Activated CD4-positive, alpha-beta T cell treated with anti-CD3 and anti-CD28 coated beads for 24 hours (primary cell): Measurements from ENCODE around the gene STC2.

Source experiments
- DNase-seq, 2 donors: peaks; one replicate each; pipeline ENCODE4 v3.0.0-alpha.2; 2020; ENCODE audit warnings: low read depth in 2 of 2

The STC2 gene

DNA sequence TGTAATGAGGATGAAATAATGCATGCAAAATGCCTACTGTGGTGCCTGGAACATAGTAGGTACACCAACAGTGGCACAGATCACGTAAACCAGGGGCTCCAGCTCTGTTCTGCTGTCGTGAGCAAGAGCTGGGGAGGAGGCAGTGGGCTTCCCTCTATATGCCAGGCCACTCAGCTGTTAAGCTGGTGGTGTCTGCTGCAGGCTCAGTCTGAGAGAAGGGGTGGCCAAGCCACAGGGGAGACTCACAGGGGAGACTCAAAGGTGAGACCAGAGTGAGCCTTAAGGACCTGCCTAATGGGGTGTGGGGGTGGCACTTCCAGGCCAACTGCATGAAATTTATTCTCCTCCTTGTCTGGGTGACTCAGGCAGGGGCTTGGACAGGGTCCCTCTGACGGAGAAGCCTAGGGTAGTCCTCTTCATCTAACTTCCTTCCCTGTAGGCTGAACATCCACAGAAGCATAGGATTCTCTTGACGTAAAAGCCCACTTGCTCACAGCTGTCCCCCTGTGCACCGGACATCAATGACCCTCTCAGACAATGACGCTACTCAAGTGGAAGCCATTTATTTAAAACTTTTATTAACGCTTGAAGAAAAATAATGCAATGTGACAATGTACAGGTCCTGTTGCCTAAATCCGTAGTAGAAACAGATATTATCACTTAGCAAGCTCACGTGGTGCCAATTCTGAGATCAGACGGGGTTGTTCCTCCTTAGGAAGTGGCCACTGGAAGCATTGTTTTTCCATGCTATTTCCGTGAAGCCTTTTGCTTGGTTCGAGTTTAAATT is 13.9 kb downstream of the STC2 start:
- DNase-seq: no peak

DNA sequence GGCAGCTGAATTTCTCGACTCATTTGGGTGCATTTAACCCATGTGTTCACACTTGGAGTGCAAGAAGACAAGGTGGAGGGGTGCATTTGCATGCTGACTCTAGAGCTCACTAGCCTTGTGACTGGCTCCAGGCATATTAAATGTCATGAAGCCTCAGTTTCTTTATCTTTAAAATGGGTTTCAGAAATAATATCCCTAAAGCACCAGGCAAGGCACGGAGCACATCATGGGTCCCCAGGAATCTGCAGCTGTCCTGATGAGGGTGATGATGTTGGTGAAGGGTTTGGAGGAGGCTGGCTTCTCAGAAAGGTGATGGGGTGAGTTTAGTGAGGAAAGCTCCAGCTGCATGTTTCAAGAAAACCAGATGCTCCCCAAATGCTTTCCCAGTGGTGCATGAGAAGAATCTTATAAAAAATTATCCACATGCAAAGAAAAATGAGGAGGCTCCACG is 14.8 kb downstream of the STC2 start:
- no peak for DNase-seq

DNA sequence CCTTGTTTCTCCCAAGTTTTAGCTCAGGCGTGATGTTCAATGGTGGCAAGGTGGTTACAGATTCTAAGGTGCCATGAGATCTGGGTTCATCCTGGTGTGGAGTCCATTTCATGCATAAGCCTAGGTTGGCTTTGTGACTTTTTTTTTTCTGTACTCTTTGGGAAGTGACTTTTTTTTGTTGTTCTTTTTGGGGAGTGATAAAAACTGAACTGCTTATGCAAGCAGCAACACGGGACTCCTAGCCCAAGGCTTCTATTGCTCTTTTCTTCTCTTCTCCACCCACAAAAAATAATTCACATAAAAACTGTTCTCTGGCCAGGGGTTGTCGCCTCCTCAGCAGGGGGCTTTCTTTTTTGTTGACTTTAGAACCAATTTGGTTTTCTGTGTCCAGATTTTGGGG is 15.4 kb downstream of the STC2 start:
- no peak for DNase-seq

DNA sequence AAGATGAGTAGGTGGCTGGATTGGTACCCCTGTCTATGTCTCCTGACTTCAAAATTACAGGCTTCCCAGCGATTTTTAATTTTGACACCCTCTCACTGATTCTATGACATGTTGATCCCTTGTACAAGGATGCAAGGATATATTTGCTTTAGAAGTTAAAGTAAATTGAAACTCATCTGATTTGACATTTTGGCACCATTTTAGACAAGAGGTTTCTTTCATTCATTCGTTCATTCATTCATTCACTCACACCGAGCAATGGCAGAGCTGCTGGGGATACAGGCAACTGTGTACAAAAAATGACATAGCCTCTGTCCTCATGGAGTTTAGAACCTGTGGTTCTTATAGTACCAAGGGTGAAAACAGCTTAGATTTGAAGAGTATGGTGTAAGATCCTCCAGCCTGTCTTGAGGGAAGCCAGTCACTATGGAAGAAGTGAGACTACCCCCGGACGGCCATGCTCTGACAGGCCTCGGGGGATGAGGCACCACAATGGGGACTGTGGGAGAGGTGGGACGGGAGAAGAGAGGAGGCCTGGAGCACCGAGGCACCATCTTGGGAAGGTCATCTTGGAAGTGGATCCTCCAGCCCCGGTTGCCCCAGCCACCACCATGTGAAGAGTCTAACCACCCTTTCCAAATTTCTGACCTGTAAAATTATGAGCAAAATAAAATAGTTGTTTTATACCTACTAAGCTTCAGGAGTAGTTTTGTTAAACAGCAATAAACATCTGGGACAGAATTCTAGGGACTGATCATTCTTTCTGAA is 16.2 kb downstream of the STC2 start:
- DNase-seq: no peak

DNA sequence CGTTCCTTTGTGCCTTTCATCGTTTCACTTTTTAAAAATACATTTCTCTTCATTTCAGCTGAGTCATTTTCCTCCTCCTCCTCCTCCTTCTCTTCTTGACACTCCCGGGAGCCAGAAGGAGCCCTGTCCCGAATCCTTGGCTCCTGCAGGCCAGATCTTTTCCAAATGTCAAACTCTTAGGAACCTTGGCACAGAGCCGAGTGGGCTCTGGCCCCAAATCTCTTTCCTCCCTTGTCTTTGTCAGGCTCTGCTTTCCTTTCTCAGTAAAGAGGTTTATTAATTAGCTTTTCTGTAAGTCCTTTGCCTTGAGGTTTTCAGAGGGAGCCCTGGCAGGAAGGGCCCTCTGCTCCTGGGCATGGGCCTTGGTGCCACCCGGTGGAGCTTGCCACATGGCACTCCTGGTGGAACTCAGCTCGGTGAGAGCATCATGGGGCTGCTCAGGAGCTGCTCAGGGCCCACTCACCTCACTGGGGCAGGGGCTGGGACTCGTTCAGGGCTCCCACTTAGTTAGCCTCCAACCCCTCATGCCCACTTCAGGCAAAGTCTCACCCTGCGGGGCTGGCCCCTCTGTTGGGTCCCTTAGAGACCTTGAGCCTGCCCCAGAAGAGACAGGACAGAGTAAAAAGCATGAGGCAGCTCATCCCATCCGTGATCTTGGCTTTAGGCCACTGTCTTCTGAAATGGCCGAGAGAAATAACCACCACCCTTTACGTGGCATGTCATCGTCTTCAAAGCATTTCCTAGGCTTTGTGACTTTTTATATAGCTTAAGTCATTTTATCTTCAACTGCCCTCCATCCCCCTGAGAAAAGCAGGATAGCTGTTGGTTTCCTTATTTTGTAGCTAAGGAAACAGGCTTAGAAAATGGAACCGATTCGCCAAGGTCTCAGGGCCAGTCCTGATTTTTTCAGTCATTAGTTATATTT is 17.1 kb downstream of the STC2 start:
- no peak for DNase-seq

DNA sequence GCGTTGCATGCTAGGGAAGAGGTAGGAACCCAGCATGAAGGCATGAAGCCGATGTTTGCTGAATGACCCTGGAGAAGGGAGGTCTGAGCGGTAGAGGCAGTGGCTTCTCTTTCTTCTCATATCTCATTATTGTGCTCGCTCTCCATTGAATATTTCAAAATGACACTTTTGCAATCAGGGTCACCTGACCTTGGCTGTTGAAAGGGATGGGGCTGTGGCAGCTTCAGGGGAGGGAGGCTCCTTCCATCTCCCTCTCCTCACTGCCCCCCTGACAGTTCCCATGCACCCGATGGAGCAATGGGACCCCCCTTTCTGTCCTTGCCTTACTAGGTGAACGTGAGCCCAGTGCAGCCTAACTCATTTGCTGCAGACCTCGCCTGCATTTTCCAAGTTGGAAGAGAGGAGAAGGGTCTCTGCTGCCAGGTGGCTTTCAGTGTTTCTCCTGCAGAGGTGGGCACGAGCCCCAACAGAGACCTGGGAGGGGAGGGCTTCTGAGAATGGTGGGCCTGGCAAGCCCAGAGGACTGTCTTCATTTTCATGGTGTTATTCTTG is 17.9 kb downstream of the STC2 start:
- no peak for DNase-seq

DNA sequence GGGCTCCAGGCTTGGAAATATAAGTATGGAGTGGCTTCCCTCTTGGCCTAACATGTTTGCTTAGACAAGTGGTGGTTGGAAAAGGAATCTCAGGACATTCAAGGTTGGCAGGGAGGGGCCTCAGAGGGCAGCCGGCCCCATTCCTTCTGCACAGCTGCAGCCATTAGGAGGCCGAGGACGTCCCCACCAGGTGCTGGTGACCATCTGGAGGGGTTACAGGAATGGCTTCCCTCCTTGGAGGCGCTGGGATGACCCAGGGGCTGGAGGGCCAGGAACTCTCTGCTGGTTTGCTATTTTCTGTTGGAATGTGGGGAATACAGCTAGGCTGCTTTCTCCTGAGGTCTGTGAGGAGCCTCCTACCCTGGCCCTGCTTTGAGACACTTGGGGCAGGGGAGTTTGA is 18.5 kb downstream of the STC2 start:
- no peak for DNase-seq

DNA sequence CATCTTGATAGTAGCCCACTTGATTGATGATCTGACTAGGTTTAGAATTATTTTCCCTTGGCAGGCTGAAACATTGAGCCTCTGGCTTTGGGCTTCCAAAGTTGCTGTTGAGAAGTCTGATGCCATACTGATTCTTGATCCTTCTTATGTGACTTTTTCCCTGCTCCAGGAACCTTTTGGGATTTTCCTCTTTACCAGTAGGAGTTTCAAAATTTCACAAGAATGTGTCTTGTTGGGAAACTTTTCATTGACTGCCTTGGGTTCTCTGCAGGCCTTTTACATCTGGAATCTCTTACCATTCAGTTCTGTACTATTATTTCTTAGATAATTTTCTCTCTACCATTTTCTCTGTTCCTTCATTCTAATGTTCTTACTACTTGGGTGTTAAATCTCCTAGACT is 20.0 kb downstream of the STC2 start:
- no peak for DNase-seq

DNA sequence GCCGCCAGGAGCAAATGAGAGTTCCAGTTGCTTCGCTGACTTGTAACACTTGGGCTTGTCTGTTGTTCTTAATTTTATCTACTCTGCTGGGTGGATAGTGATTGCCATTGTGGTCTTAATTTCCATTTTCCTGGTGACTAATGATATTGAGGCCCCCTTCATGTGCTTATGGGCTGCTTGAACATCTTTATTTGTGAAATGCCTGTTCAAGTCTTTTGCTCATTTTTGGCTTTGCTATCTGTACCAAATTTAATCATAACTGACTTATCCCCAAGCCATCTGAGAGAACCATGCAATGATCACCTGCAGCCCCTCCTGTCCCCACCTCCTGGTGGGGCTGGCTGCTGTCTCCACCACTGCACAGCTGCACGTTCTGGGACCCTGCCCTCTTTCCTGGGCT is 20.5 kb downstream of the STC2 start:
- DNase-seq: no peak

DNA sequence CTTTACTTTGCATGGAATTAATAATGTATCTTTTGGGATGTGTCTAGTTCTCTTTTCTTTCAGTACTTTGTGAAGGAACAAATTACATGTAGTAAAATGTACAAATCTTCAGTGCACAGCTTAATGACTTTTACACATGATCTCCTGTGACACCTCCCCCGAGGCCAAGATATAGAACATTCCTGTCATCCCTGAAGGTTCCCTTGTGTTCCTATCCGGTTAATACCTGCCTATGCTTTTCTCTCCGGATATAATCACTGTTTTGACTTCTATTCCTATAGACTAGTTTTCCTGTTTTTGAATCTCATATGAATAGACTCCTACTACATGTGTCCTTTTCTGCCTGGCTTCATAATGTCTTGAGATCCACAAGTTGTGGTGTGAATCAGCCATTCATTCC is 21.5 kb downstream of the STC2 start:
- no peak for DNase-seq

DNA sequence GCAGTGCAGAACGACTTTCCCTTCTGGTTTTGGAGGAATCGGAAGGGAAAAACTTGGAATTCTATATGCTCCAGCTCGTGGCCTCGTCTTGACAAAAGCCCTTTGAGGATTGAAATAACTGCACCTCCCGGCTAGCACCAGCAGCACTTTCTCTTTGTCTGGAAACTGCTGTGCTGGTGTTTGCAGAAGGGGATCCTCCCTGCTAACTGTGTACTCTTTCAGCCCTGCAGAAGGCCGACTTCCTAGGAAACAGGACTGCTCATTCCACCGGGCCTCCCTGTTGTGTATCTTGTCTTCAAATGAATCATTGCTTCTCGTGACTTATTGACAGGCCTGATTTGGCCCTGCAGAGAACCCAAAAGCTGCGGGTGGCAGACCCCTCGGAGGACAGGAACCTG is 23.6 kb downstream of the STC2 start:
- no peak for DNase-seq

DNA sequence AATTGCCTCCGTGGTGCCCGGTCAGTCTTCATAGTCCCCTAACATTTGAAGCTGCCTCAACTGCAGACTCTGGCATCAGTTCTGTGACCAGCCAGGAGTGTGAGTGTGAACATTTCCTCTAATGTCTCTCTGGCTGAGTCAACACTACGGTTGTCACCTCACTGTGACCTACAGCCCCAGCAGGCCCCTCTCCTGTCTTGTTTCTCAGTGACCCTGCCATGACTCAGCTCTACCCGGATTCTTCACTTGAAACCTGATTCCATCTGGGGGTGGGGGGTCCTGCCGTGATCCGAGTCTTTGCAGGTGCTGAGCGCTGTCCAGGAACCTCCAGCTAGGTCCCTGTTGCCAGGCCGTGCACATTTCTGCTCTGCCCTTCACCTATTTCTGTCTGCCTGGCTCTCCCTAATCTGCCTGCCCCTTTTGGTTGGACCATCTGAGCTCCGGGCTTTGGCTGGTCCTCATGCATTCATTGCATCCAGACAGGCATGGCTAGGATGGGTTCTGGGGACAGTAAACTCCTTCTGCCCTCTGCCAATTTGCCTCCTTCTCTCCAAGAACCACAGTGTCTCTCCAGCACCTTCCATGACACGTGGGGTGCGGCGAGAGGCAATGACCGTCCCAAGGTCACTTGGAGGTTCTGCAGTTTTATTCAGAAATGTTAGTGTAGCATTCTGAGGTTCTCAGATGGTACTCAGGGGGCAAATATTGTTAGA is 24.2 kb downstream of the STC2 start:
- no peak for DNase-seq

DNA sequence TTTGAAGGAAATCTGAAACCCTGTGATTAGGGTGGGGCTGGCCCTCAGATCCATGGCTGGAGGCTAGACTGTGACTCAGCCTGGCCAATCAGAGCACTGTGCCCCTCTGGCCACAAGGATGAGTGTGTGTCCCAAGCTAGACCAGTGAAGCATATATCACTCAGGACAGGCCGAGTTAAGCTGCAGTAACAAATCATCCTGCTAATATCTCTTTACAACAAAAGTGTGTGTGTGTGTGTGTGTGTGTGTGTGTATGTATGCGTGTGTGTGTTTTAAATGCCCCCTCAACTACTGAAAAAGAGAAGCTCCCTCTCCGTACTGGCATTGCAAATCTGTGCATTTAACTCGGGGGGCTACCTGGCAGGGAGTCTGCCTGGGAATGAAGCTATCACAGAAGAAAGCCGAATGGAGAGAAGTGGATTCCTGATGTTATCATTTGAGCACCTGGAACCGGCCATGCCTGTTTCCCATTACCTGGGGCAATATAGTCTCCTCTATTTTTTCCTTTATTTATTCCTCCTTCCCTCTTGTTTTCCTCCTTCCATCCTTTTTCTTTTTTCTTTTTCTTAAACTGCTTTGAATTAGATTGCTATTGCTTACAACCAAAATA is 25.6 kb downstream of the STC2 start:
- DNase-seq: no peak

DNA sequence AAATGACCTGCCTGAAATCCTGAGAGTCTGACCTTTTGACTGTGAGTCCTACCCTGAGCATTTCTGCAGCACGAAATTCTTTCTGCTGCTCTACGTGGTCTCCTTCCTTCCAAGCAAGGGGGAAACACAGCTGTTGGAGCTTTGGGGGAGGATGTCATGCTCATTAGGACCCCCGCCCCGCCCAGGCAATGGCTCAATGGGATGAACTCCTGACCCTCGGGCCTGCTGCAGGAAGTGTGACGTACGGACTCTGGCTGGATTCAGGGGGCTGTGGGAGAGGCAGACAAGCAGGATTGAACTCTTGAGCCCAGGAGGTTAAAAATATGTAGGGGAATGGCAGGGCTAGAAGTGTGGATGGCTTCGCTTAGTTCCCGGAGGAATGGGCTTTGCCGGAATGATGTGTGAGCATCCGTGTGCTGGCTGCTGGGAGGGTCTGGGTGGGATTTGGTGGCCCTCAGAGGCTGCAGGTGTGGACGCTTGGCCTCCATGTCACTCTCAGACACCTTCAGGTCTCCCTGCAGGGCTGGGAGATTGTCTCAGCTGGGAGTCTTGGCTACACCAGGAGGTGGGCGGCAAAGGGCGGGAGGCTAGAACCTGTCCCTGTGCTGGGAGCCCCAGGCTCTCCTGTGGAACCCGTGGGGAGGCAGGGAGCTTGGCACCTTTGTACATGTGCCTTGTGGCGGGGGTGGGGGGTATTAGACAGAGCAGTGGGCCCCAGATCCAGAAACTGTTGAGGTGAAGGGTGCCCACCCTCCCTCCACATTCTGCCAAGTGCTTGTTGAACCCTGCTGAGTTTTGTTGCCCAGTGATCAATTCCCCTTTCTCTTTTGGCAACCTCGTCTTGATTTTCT is 26.3 kb downstream of the STC2 start:
- DNase-seq: no peak

DNA sequence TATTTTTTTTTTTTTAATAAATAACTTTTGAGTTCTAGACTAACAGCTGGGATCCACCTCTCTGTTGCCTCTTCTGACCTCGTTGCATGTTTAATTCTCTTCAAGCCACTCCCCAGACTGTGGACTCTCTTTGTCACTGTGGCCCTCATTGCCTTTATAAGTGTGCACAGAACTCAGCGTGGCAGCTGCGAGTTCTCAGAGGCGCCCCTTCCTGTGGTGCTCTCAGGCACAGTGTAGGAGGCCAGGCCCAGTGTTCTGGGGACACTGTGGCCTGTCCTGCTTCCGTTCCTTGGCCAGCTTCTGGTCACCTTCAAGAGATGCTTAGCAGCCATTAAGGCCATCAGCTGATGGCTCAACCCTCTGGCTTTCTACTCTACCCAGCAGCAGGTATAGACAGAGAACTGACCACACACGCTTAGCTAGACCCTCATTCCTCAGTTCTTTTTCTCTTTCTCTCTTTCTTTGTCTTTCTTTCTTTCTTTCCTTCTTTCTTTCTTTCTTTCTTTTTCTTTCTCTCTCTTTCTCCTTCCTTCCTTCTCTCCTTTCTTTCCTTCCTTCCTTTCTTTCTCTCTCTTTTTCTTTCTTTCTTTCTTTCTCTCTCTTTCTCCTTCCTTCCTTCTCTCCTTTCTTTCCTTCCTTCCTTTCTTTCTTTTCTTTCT is 27.7 kb downstream of the STC2 start:
- DNase-seq: no peak

DNA sequence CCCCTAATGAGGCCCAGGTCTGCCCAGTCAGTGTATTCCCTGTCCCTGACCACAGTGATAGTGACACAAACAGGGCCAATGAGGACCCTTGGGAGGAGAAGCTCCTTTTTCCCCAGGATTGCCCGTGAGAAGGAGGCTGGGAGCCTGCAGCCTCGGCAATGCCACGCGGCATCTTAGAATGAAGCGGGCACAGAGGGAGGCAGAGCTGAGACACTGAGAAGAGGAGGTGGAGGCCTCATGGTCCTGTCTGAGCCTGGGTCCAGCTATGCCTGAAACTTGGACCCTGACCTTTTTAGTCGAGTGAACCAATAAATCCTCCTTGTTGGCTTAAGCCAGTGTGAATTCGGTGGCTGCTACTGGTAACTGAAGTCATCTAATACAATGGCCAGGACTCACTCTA is 28.4 kb downstream of the STC2 start:
- no peak for DNase-seq

DNA sequence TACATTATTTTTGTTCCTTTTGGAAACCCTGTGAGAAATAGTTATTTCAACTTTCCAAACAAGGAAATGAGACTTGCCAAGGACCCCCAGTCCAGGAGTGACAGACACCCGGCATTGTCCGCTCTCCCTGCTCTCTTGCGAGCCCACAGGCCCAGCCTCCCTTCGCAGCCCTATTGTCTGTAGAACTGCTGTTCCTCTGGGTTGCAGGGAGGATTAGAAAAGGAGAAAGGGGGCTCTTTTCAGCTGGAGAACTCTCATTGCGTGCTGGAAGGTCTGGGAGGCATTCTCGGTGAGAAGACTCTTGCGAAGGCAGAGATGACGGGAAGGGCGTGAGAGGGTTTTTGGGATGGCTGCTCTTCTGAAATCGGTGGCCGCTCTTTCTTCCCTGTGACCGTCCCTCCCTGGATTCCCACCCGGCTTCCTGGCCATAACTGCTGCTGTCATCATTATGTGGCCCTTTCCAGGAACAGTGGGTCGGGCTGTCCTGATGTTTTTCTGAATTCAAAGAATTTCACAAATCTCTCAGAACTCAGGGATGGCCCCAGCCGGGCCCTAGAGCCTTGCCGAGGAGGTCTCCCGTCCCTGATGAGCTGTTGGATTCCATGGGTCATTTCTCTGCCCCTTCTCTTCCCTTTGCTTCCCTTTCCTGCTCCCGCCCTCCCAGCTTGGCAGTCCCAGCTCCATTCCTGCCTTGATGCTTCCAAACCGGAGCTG is 29.8 kb downstream of the STC2 start:
- DNase-seq: no peak

DNA sequence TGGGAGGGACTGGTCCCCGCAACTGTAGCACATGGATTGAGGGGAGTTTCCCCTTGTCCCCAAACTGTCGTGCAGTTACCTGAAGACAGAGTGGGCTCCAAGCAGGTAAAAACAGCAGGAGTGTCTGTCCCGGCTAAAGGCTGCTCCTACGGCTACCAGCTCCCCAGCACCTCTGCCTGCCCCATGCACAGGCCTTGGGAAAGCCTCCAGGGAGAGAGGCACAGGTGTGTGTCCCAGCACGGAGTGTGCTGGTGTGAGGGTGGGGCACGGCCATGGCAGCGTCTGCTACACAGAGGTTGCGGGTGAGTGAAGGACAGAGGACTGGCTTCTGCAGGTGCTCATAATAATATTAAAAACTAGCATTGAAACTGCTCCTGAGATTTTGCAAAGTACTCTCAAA is 30.4 kb downstream of the STC2 start:
- no peak for DNase-seq
